ENCODE measurements around the gene BRS3.

Gene BRS3

GRCh38 chrX:136493011-136493410 lies 5.3 kb downstream of the BRS3 start:
- DNase-seq (ENCODE audit: low spot score): no peak

- no peak for DNase-seq (ENCODE audit: low spot score)
Measured at GRCh38 chrX:136495043-136495442, 7.3 kb downstream of the BRS3 start.

DNA sequence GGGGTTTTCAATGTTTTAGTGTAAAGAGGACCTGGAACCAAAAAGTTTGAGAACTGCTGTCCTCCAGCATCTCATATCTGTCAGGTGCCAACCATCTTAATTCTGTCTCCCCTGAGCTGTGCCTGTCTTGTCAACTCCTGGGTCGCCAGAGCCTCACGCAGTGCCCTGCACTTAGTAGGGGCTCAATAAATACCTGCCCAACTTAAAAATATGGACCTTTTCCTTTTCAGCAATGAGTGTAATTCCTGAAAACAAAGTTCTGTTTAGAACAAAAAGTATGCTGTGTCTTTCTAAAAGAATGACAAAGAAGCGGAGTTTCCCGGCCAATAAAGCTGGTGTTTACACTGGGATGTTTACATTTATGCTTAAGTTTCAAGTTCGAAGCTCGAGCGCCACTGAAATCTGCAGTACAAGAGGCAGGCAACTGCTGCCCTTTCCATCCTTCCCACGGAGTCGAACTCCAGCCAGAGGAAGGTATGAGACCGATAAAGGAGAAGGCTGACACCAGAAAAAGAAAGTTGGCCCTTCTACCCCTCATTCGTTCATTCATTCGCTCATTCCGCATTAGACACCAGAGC lies 8.5 kb downstream of the BRS3 start:
- DNase-seq (ENCODE audit: low spot score): no peak

GRCh38 chrX:136496764-136497555 lies 9.2 kb downstream of the BRS3 start:
- DNase-seq (ENCODE audit: low spot score): peak; percentile 77

DNA sequence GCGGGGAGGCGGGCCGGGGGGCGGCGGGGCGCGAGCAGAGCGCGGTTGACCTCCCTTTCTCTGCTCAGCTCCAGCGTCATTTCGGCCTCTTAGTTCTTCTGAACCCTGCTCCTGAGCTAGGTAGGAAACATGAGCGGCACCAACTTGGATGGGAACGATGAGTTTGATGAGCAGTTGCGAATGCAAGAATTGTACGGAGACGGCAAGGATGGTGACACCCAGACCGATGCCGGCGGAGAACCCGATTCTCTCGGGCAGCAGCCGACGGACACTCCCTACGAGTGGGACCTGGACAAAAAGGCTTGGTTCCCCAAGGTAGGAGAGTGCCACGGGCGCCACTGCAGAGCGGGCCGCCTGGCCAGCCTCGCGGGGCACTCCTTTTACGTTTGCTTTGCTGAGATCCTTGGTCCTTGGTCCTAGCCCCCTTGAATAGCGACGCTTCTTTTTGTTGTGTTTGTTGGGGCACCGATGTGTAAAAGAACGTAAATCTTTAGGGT lies 9.9 kb downstream of the BRS3 start, which contains the start of gene HTATSF1:
Gene HTATSF1, plus strand, starts transcription at position 37 of the 497 bp plus-strand sequence. Its CDS starts 93 bp downstream, at position 130.
- DNase-seq (ENCODE audit: low spot score): peak; percentile 1

- DNase-seq (ENCODE audit: low spot score): no peak
Measured at GRCh38 chrX:136519069-136519468, 31.3 kb downstream of the BRS3 start.

DNA sequence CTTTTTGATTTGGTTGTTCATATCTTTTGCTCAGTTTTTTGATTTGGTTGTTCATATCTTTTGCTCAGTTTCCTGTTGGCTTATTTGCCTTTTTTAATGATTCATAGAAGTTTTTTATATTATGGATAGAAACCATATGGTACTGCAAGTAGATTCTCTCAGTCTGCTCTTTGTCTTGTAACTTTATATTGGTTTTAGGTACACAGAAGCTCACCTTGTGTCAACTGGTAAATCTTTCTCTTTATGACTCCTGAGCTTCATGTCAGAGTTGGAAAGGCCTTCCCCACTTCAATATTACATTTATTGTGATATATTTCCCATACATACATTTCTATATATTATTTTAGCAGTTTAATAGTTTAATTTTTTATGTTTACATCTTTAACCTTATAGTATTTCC lies 36.0 kb downstream of the BRS3 start:
- DNase-seq (ENCODE audit: low spot score): no peak

DNA sequence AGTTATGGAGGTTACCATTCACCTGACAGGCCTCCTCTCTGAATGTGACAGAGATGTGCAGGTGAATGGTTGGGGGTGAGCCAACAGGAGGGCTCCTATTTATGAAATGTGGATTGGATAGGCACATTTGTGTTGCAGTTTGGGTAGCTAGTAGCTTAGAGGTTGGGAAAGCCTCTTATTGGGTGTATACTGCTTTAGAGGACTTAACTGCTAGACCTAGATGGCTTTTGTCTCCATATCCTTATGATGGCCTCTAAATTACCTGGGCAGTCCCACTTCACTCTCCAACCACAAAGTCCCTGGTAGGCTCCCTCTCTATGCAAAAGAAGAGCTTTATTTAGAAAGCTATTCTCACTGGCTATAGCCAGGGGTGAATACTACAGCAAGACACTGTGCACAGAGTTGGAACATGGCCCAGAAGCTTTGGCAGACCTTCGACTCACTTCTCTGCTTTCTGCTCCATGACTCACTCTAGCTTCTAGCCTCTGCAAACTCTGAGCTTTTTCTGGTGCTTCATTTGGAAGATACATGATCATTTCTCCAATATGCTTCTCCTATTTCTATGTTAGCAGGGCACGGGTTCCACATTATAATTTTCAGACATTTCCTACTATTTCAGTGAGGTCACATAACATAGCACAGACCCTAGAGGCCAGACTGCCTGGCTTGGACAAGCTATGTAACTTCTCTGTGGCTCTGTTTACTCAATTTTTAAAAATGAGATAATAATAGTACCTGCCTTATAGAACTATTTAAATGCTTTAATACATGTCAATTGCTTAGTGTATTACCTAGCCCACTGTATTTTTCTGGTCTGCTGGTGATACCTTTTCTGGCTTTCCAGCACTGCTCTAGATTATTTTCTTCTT lies 38.2 kb downstream of the BRS3 start:
- no peak for DNase-seq (ENCODE audit: low spot score)

- peak; percentile 67 for DNase-seq (ENCODE audit: low spot score)
Measured at GRCh38 chrX:136528645-136529315, 41.0 kb downstream of the BRS3 start.

- DNase-seq (ENCODE audit: low spot score): no peak
Measured at GRCh38 chrX:136529795-136530194, 42.0 kb downstream of the BRS3 start.

GRCh38 chrX:136531951-136532350 lies 44.2 kb downstream of the BRS3 start, which contains the start of gene VGLL1:
Gene VGLL1, plus strand, starts transcription at chrX:136532215. Its CDS starts 3,806 bp downstream, at chrX:136536021.
- no peak for DNase-seq (ENCODE audit: low spot score)

- DNase-seq (ENCODE audit: low spot score): no peak
Measured at GRCh38 chrX:136534131-136534530, 46.4 kb downstream of the BRS3 start.

DNA sequence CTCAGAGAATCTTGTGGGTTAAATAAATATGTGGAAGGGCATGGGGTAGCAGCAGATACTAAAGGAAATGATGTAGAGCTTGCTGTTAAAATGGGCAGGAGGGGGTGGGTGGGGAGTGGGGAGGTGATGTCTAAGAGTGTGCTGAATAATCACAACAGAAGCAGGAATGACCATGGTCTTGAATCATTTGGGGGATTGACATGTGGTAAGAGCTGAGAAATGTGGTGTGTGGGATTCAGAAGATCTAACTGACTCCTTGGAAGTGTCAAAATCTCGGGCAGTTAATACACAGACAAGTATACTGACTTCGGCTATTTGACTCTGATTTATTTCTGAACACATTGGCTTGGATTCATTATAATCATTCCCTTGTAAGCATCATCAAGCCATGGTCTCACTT lies 51.1 kb downstream of the BRS3 start:
- DNase-seq (ENCODE audit: low spot score): no peak

GRCh38 chrX:136540226-136540625 lies 52.5 kb downstream of the BRS3 start:
- no peak for DNase-seq (ENCODE audit: low spot score)

DNA sequence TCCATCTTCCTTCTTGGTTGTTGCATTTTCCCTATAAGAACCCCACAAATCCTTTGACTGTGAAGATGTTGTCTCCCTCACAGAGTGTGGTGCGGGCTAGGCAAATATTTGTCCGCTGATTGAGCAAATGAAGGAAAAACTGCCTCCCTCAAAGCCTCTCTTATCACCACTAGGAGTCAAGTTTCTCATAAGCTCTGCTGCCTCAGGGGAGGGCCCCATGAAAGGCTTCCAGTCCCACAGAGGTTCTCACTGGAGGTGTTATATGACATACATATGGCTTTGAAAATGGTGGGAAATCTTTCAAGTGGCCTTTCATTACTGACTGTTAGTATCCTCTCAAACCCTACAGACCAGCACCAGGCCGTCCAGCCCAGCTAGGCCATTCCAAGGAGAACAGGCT lies 53.5 kb downstream of the BRS3 start:
- no peak for DNase-seq (ENCODE audit: low spot score)

DNA sequence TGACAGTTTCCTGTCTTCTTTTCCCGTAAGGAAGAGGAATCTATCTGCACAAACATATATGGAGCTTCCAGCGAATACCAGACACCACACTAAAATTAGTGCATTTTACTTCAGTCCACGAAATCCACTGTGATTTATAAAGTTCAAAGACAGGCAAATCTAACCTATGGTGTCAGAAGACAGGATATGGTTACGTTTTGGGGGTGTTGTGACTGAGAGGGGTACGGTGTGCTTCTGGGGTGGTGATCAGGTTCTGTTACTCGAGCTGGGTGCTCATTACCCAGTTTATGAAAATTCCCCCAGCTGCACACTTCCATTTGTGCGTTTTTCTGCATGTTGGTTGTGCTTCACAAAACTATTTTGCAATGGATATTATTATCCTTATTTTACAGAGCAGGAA lies 54.5 kb downstream of the BRS3 start:
- DNase-seq (ENCODE audit: low spot score): no peak
